ENCODE measurements around the gene LCA5. TPM values are rescaled to one million over a fixed set of nuclear protein-coding genes. Genes with fewer than 3 reads are reported as not detected.
A peak's percentile ranks its signal among the peaks of the same experiment; 100 is the strongest.

Gene LCA5
- total RNA-seq, 2 donors from 2014 or later, result 4.6 to 7.0 TPM

GRCh38 chr6:79468587-79468986 lies 68.6 kb downstream of the LCA5 start:
- Histone ChIP-seq H3K4me1 (ENCODE audit: control insufficient read depth in 1 of 2, low read depth in 2 of 2) (no peaks in the 10 kb centered on the region), H3K27me3 (replicated peaks; ENCODE audit: insufficient read depth) (no peaks in the 10 kb centered on the region), H3K4me3 (no peak overlapping the region), H3K9me3 (no peaks in the 10 kb centered on the region), H3K27ac (no peak overlapping the region), H3K36me3 (no peaks in the 10 kb centered on the region)
- ATAC-seq (ENCODE audit: insufficient number of reproducible peaks, low FRiP score, low read depth) (no peak), DNase-seq (ENCODE audit: low spot score) (no peak)
- no peak for TF ChIP-seq CTCF (IDR thresholded peaks at IDR 0.05)

GRCh38 chr6:79468116-79468515 lies 69.1 kb downstream of the LCA5 start:
- ATAC-seq (ENCODE audit: insufficient number of reproducible peaks, low FRiP score, low read depth) (no peak), DNase-seq (ENCODE audit: low spot score) (no peak)
- no peak overlapping the region for H3K27ac ChIP-seq
- H3K9me3 ChIP-seq, result no peaks in the 10 kb centered on the region
- no peaks in the 10 kb centered on the region for H3K4me1 ChIP-seq (ENCODE audit: control insufficient read depth in 1 of 2, low read depth in 2 of 2)
- no peak for TF ChIP-seq CTCF (IDR thresholded peaks at IDR 0.05)
- H3K36me3 ChIP-seq, result no peaks in the 10 kb centered on the region
- no peak overlapping the region for H3K4me3 ChIP-seq
- no peaks in the 10 kb centered on the region for H3K27me3 ChIP-seq (replicated peaks; ENCODE audit: insufficient read depth)

DNA sequence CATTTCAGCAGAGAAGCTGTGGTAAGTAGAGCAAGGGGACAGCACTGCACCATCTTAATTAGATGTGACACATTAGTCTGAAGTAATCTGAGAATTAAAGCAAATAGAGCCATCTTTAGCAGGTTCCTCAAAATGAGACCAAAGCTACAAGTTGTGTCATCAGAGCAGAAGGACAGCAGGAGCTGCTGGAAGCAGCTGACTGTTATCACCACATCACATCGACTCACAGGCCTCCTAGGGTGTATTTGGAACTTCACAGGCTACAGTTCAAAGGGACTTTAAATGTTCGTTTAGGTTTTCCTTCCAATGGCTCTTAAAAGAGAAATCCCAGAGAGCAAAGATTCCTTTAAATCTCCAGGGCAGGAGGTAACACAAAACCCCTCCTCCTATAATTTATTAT lies 69.5 kb downstream of the LCA5 start:
- Histone ChIP-seq H3K4me3 (no peak overlapping the region), H3K4me1 (ENCODE audit: control insufficient read depth in 1 of 2, low read depth in 2 of 2) (no peaks in the 10 kb centered on the region), H3K36me3 (no peaks in the 10 kb centered on the region), H3K9me3 (no peaks in the 10 kb centered on the region), H3K27me3 (replicated peaks; ENCODE audit: insufficient read depth) (no peaks in the 10 kb centered on the region), H3K27ac (no peak overlapping the region)
- TF ChIP-seq CTCF (IDR thresholded peaks at IDR 0.05), result no peak
- no peak for DNase-seq (ENCODE audit: low spot score)
- ATAC-seq (ENCODE audit: insufficient number of reproducible peaks, low FRiP score, low read depth), result no peak

DNA sequence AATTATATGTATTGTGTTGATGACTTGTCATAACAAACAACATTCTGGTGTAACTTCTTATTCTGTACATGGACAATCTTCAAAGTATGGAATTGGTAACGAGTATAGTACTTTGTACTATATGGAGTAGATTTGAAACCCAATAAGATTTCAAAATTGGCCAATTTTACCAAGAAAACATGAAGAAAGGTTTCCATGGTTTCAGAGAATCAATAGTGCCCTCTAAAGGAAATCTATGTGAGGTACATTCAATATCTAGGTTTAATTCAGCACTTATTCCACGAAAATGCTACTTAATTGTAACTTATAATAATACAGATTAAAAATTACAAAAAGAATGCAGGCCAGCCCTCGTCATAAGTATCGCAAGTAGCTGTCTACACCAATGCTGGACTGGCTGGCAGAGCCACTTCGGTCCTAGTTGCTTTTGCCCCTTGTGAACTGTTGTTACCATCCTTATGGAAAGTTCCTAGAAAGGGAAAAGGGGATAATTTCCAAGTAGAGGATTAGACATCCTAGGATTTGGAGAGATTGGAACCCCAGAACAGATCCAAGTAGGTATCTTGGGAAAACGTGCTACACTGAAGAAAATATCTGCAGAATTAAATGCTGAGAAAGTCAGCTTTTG lies 70.9 kb downstream of the LCA5 start:
- Histone ChIP-seq H3K27me3 (replicated peaks; ENCODE audit: insufficient read depth) (no peaks in the 10 kb centered on the region), H3K4me1 (ENCODE audit: control insufficient read depth in 1 of 2, low read depth in 2 of 2) (no peaks in the 10 kb centered on the region), H3K36me3 (no peaks in the 10 kb centered on the region), H3K27ac (no peak overlapping the region), H3K4me3 (no peak overlapping the region), H3K9me3 (no peaks in the 10 kb centered on the region)
- no peak for ATAC-seq (ENCODE audit: insufficient number of reproducible peaks, low FRiP score, low read depth)
- no peak for DNase-seq (ENCODE audit: low spot score)
- peak; percentile 29 for TF ChIP-seq CTCF (IDR thresholded peaks at IDR 0.05)

GRCh38 chr6:79465381-79465780 lies 71.8 kb downstream of the LCA5 start:
- ATAC-seq (ENCODE audit: insufficient number of reproducible peaks, low FRiP score, low read depth) (no peak), DNase-seq (ENCODE audit: low spot score) (no peak)
- no peaks in the 10 kb centered on the region for H3K4me1 ChIP-seq (ENCODE audit: control insufficient read depth in 1 of 2, low read depth in 2 of 2)
- no peak overlapping the region for H3K27ac ChIP-seq
- H3K4me3 ChIP-seq, result no peak overlapping the region
- no peaks in the 10 kb centered on the region for H3K27me3 ChIP-seq (replicated peaks; ENCODE audit: insufficient read depth)
- no peak for TF ChIP-seq CTCF (IDR thresholded peaks at IDR 0.05)
- H3K36me3 ChIP-seq, result no peaks in the 10 kb centered on the region
- H3K9me3 ChIP-seq, result no peaks in the 10 kb centered on the region

Measured in thoracic aorta (tissue), 2 donors.